ENCODE results near the gene EPHB1.

GRCh38 chr3:134874737-134875413 lies 79.8 kb downstream of the EPHB1 start:
- TF ChIP-seq POLR2AphosphoS5 (IDR thresholded peaks at IDR 0.05; ENCODE audit: low read depth, low read length): no peak
- TF ChIP-seq, protein P1, sequence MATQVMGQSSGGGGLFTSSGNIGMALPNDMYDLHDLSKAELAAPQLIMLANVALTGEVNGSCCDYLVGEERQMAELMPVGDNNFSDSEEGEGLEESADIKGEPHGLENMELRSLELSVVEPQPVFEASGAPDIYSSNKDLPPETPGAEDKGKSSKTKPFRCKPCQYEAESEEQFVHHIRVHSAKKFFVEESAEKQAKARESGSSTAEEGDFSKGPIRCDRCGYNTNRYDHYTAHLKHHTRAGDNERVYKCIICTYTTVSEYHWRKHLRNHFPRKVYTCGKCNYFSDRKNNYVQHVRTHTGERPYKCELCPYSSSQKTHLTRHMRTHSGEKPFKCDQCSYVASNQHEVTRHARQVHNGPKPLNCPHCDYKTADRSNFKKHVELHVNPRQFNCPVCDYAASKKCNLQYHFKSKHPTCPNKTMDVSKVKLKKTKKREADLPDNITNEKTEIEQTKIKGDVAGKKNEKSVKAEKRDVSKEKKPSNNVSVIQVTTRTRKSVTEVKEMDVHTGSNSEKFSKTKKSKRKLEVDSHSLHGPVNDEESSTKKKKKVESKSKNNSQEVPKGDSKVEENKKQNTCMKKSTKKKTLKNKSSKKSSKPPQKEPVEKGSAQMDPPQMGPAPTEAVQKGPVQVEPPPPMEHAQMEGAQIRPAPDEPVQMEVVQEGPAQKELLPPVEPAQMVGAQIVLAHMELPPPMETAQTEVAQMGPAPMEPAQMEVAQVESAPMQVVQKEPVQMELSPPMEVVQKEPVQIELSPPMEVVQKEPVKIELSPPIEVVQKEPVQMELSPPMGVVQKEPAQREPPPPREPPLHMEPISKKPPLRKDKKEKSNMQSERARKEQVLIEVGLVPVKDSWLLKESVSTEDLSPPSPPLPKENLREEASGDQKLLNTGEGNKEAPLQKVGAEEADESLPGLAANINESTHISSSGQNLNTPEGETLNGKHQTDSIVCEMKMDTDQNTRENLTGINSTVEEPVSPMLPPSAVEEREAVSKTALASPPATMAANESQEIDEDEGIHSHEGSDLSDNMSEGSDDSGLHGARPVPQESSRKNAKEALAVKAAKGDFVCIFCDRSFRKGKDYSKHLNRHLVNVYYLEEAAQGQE (IDR thresholded peaks at IDR 0.05; ENCODE audit: insufficient read depth in 1 of 2, low read depth in 2 of 2, low read length in 2 of 2): no peak

All from PFSK-1 (cell line).